Mesenchymal stem cell (in vitro differentiated cells and primary cell): ENCODE data around the gene FTCD.
"Not testable (repeated sequence)": the region's sequence is repeated elsewhere in the genome, so short reads cannot be mapped to it uniquely, and the experiment has no call there.

ENCODE experiments used
- DNase-seq: peaks from one replicate; pipeline ENCODE4 v3.0.0-alpha.2; 2013
- H2AFZ ChIP-seq: one replicate; pipeline ENCODE4 v1.6.1; 2013; ENCODE audit warnings: low read depth, mild to moderate bottlenecking, control low read depth, inconsistent platforms, low read length, moderate library complexity
- H2AK5ac ChIP-seq: 2 replicates; pipeline ENCODE4 v1.6.1; 2013; ENCODE audit warnings: low read length, moderate library complexity, mild to moderate bottlenecking, inconsistent platforms; ENCODE audit not compliant: severe bottlenecking
- H2BK120ac ChIP-seq: one replicate; pipeline ENCODE4 v1.6.1; 2013; ENCODE audit warnings: low read depth, mild to moderate bottlenecking, inconsistent platforms, low read length, moderate library complexity
- H2BK12ac ChIP-seq, 2 experiments: one replicate each; pipeline ENCODE4 v1.6.1; 2013; ENCODE audit warnings: inconsistent platforms in 2 of 2, low read length in 2 of 2, mild to moderate bottlenecking in 2 of 2, moderate library complexity in 2 of 2, control low read depth in 1 of 2
- H2BK15ac ChIP-seq: one replicate; pipeline ENCODE4 v1.6.1; 2013; ENCODE audit warnings: mild to moderate bottlenecking, low read depth, inconsistent platforms; ENCODE audit not compliant: poor library complexity, severe bottlenecking
- H2BK5ac ChIP-seq: 2 replicates; pipeline ENCODE4 v1.6.1; 2013; ENCODE audit warnings: low read depth, mild to moderate bottlenecking, low read length, control low read depth, inconsistent platforms; ENCODE audit not compliant: poor library complexity, severe bottlenecking
- H3K14ac ChIP-seq, 2 experiments: one replicate each; pipeline ENCODE4 v1.6.1; 2013; ENCODE audit warnings: inconsistent platforms in 2 of 2, low read length in 2 of 2, control low read depth in 1 of 2, mild to moderate bottlenecking in 1 of 2, moderate library complexity in 1 of 2
- H3K18ac ChIP-seq, 2 experiments: one replicate each; pipeline ENCODE4 v1.6.1; 2013; ENCODE audit warnings: inconsistent platforms in 2 of 2, low read length in 2 of 2, control low read depth in 1 of 2, low read depth in 1 of 2, mild to moderate bottlenecking in 1 of 2
- H3K23ac ChIP-seq, 2 experiments: one replicate each; pipeline ENCODE4 v1.6.1; 2013; ENCODE audit warnings: inconsistent platforms in 2 of 2, low read length in 2 of 2, mild to moderate bottlenecking in 2 of 2, moderate library complexity in 2 of 2, control low read depth in 1 of 2
- H3K27ac ChIP-seq: 2 replicates; pipeline ENCODE4 v1.5.1; 2013; ENCODE audit warnings: mild to moderate bottlenecking, moderate library complexity, low read length, control low read depth, inconsistent platforms; ENCODE audit not compliant: poor library complexity, severe bottlenecking
- H3K27me3 ChIP-seq, 2 experiments: 2 replicates each; pipeline versions ENCODE4 v1.6.1 to v1.7.0; 2013; ENCODE audit warnings: low read length in 2 of 2, mild to moderate bottlenecking in 2 of 2, moderate library complexity in 2 of 2, control low read depth in 1 of 2, inconsistent platforms in 1 of 2; ENCODE audit not compliant: control insufficient read depth in 1 of 2, insufficient read depth in 1 of 2
- H3K36me3 ChIP-seq, 2 experiments: 2 replicates each; pipeline versions ENCODE4 v1.6.1 to v1.7.0; 2013; ENCODE audit warnings: low read length in 2 of 2, control low read depth in 1 of 2, inconsistent platforms in 1 of 2, low read depth in 1 of 2, mild to moderate bottlenecking in 1 of 2; ENCODE audit not compliant: insufficient read depth in 2 of 2, control insufficient read depth in 1 of 2
- H3K4ac ChIP-seq, 2 experiments: one replicate each; pipeline ENCODE4 v1.6.1; 2013; ENCODE audit warnings: inconsistent platforms in 2 of 2, low read length in 2 of 2, mild to moderate bottlenecking in 2 of 2, moderate library complexity in 2 of 2, control low read depth in 1 of 2, low read depth in 1 of 2
- H3K4me1 ChIP-seq: 2 replicates; pipeline ENCODE4 v1.6.1; 2013; ENCODE audit warnings: low read depth, low read length, control low read depth; ENCODE audit not compliant: control insufficient read depth, insufficient read depth
- H3K4me2 ChIP-seq: 2 replicates; pipeline ENCODE4 v1.6.1; 2013; ENCODE audit warnings: low read length, mild to moderate bottlenecking, inconsistent platforms; ENCODE audit not compliant: poor library complexity, severe bottlenecking
- H3K4me3 ChIP-seq, 2 experiments: 2 replicates each; pipeline versions ENCODE4 v1.5.1 to v1.7.0; 2013; ENCODE audit warnings: low read length in 2 of 2, mild to moderate bottlenecking in 2 of 2, control low read depth in 1 of 2, low read depth in 1 of 2; ENCODE audit not compliant: insufficient read depth in 1 of 2
- H3K79me1 ChIP-seq: replicated peaks from 2 replicates; pipeline ENCODE4 v1.6.1; 2013; ENCODE audit warnings: mild to moderate bottlenecking, control low read depth, low read length, inconsistent platforms; ENCODE audit not compliant: poor library complexity, severe bottlenecking
- H3K9ac ChIP-seq: 2 replicates; pipeline ENCODE4 v1.7.0; 2013; ENCODE audit warnings: mild to moderate bottlenecking, low read length, moderate library complexity
- H3K9me3 ChIP-seq: 2 replicates; pipeline ENCODE4 v1.7.0; 2013; ENCODE audit warnings: mild to moderate bottlenecking, low read length; ENCODE audit not compliant: control insufficient read depth
- H4K8ac ChIP-seq: one replicate; pipeline ENCODE4 v1.6.1; 2013; ENCODE audit warnings: inconsistent platforms, mild to moderate bottlenecking, low read length, moderate library complexity
- H4K91ac ChIP-seq: one replicate; pipeline ENCODE4 v1.6.1; 2013; ENCODE audit warnings: mild to moderate bottlenecking, low read length, inconsistent platforms
- WGBS: methylation state at CpG from one replicate; pipeline ENCODE4 v1.1.7; 2013; ENCODE audit warnings: mixed read lengths; 5-methylcytosine and 5-hydroxymethylcytosine counted together

FTCD gene

GRCh38 chr21:46171585-46171984, 16.2 kb upstream of the FTCD start:
- Histone ChIP-seq H3K27me3 (no peaks in the 10 kb centered on the region), H3K36me3 (peaks cover 0 to 16% of the 10 kb centered on the region in 2 experiments), H3K9me3 (peaks cover 18% of the 10 kb centered on the region), H2BK15ac (no peak overlapping the region), H3K23ac (no peak overlapping the region), H2BK12ac (no peak overlapping the region), H2AK5ac (no peak overlapping the region), H3K18ac (no peak overlapping the region), H2AFZ (no peak overlapping the region), H3K14ac (no peak overlapping the region), H3K79me1 (peaks cover 21% of the 10 kb centered on the region), H3K4me3 (no peak overlapping the region), H2BK5ac (no peak overlapping the region), H3K4me2 (no peak overlapping the region), H3K4me1 (no peaks in the 10 kb centered on the region), H3K4ac (no peak overlapping the region), H3K27ac (no peak overlapping the region), H2BK120ac (no peak overlapping the region), H4K91ac (no peak overlapping the region), H4K8ac (no peak overlapping the region), H3K9ac (no peak overlapping the region)
- 100% methylated on average over 2 of the region's 2 CpGs for WGBS
- no peak for DNase-seq

DNA sequence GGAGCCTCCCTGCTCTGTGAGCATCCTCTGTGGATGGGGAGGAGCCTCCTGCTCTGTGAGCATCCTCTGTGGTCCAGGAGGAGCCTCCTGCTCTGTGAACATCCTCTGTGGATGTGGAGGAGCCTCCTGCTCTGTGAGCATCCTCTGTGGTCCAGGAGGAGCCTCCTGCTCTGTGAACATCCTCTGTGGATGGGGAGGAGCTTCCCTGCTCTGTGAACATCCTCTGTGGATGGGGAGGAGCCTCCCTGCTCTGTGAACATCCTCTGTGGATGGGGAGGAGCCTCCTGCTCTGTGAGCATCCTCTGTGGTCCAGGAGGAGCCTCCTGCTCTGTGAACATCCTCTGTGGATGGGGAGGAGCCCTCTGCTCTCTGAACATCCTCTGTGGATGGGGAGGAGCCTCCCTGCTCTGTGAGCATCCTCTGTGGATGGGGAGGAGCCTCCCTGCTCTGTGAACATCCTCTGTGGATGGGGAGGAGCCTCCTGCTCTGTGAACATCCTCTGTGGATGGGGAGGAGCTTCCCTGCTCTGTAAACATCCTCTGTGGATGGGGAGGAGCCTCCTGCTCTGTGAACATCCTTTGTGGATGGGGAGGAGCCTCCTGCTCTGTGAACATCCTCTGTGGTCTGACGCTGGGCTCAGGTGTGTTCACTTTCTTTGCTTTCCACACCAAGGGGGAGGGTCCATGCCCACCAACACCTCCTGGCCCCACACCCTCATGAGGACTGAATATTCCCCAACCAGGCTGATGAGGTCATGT, 15.2 kb upstream of the FTCD start:
- H4K91ac ChIP-seq, DNase-seq, H4K8ac ChIP-seq, H3K4me2 ChIP-seq, H3K4ac ChIP-seq, H3K27ac ChIP-seq, H3K9ac ChIP-seq, H3K4me1 ChIP-seq, H2AK5ac ChIP-seq, H3K23ac ChIP-seq, H2AFZ ChIP-seq, H2BK15ac ChIP-seq, H3K18ac ChIP-seq, H2BK120ac ChIP-seq, H2BK5ac ChIP-seq, H3K27me3 ChIP-seq, H2BK12ac ChIP-seq, H3K4me3 ChIP-seq: not testable (repeated sequence)
- Histone ChIP-seq H3K14ac (peak overlapping the region in 1 of 2 experiments; percentile 59), H3K9me3 (peaks cover 18% of the 10 kb centered on the region), H3K36me3 (peaks cover 0 to 16% of the 10 kb centered on the region in 2 experiments), H3K79me1 (peaks cover 21% of the 10 kb centered on the region)
- 100% methylated on average over 1 of the region's 1 CpG for WGBS

GRCh38 chr21:46168659-46169386, 13.4 kb upstream of the FTCD start:
- H2BK120ac ChIP-seq: no peak overlapping the region
- H3K18ac ChIP-seq: no peak overlapping the region
- H3K27ac ChIP-seq: no peak overlapping the region
- no peak overlapping the region for H4K91ac ChIP-seq
- no peak overlapping the region for H4K8ac ChIP-seq
- no peak overlapping the region for H3K4me3 ChIP-seq
- peaks cover 20% of the 10 kb centered on the region for H3K79me1 ChIP-seq
- no peak overlapping the region for H3K4ac ChIP-seq
- no peak overlapping the region for H3K9ac ChIP-seq
- DNase-seq: no peak
- H2BK12ac ChIP-seq: no peak overlapping the region
- H3K4me1 ChIP-seq: no peaks in the 10 kb centered on the region
- no peak overlapping the region for H3K4me2 ChIP-seq
- peaks cover 7% of the 10 kb centered on the region for H3K9me3 ChIP-seq
- no peak overlapping the region for H3K14ac ChIP-seq
- H2AK5ac ChIP-seq: no peak overlapping the region
- H2AFZ ChIP-seq: no peak overlapping the region
- H3K27me3 ChIP-seq: no peaks in the 10 kb centered on the region
- no peak overlapping the region for H3K23ac ChIP-seq
- no peak overlapping the region for H2BK15ac ChIP-seq
- no peak overlapping the region for H2BK5ac ChIP-seq
- 81% methylated on average over 5 of the region's 8 CpGs for WGBS
- peaks cover 2 to 16% of the 10 kb centered on the region in 2 experiments for H3K36me3 ChIP-seq

DNA sequence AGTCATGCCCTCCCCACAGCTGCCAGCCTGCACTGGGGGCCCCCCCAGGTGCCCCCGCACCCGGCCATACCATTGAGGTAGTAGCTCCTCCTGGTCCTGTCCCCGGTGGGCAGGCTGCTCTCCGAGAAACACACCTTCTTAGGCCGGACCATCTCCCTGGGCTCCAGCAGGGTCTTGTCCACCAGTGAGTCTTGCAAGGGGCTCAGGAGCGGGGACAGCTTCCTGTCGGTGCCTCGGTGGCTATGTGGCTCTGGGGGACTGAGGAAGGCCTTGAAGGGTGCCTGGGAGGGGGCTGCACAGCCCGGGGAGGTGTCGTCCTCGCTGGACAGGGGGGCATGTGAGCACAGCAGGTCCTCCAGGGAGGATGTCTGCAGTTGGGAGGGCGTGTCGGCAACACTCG, 12.9 kb upstream of the FTCD start:
- Histone ChIP-seq H4K91ac (no peak overlapping the region), H3K27me3 (no peaks in the 10 kb centered on the region)
- WGBS: 91% methylated on average over 11 of the region's 14 CpGs

More for the DNA sequence above, 12.9 kb upstream of the FTCD start:
- Histone ChIP-seq H2BK5ac (no peak overlapping the region), H3K4me2 (no peak overlapping the region), H3K4me1 (no peaks in the 10 kb centered on the region), H3K4ac (no peak overlapping the region), H3K79me1 (peaks cover 14% of the 10 kb centered on the region), H4K8ac (no peak overlapping the region), H2BK120ac (no peak overlapping the region), H3K23ac (no peak overlapping the region), H3K18ac (no peak overlapping the region), H3K36me3 (peaks cover 2 to 16% of the 10 kb centered on the region in 2 experiments), H3K27ac (no peak overlapping the region), H2BK15ac (no peak overlapping the region), H3K4me3 (no peak overlapping the region), H3K9ac (no peak overlapping the region), H2BK12ac (no peak overlapping the region), H2AFZ (no peak overlapping the region), H3K14ac (no peak overlapping the region), H3K9me3 (peaks cover under 1% of the 10 kb centered on the region), H2AK5ac (no peak overlapping the region)
- DNase-seq: no peak
